GM21723 (cell line): ENCODE results near the gene HILPDA.
"Not testable (repeated sequence)": the region's sequence is repeated elsewhere in the genome, so short reads cannot be mapped to it uniquely, and the experiment has no call there.

Experiments
- ATAC-seq: cut with Tn5 transposase; IDR thresholded peaks from one replicate; pipeline ENCODE4 v1.9.1; 2021; ENCODE audit warnings: mild to moderate bottlenecking, moderate library complexity; ENCODE audit not compliant: unreplicated experiment

The HILPDA gene

DNA sequence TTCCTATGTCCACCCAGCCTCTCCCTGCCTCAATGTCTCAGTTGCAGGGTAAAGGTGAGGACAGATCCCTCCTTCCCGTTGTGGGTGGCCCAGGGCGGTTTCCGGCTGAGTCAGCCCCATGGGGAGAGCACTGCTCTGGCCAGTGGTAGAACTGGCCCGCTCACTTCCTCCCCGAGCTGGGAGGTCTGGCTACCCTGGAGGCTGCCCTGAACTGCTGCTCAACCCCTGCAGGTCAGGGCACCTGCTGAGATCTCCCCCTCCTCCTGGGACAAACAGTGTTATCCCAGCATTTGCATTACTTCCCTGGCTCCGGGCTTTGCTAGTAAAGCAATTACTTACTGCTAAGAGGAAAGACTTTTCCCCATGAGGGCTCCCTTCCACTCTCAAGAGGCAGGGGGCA, 24.5 kb upstream of the HILPDA start:
- no peak for ATAC-seq

DNA sequence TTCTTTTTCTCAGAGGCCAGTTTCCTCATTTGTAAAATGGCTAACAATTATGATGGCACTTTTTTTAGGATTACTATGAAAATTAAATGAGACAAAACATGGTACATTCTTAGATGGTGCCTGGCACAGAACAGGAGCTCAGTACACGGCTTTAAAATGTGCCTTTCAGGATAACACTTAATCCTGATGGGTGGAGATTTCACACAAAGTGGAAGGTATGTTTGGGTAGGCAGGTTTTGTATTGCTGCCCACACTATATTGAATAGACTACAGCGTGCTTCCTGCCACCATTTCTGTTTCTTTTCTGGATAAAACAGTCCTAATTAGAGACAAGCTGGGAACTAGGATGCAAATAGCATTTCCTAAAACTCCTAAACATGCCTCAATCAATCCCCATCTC, 23.9 kb upstream of the HILPDA start:
- no peak for ATAC-seq

DNA sequence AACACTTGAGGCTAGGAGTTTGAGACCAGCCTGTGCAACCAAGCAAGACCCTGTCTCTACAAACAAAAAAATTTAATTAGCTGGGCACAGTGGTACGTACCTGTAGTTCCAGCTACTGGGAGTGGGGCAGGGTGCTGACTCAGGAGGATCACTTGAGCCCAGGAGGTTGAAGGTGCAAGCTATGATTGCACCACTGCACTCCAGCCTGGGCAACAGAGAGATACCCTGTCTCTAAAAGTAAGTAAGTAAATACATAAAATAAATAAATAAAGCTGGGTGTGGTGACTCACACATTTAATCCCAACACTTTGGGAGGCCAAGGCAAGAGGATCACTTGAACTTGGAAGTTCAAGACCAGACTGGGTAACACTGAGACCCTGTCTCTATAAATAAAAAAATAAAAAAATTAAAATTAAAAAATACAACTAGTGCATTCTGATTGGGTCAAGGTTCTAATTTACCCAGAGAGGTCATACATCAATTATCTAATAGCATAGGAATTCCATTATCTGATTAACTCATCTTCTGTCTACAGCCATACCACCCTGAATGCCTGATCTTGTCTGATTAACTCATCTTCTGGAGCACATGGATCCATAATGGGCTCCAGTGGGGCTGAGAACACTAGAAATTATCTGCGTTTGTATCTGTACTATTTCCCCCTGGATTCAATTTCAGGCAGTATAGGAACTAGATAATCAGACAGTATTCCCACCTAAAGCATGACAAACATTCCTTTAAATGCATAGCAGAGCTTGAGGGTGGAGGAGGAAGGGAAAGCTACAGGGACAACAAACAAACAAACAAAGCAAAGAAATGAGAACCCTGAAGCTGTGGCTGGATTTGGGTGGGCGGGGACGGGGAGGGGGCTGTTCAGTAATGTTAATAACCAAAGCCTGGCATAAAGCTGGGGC, 21.0 kb upstream of the HILPDA start:
- ATAC-seq, result no peak

DNA sequence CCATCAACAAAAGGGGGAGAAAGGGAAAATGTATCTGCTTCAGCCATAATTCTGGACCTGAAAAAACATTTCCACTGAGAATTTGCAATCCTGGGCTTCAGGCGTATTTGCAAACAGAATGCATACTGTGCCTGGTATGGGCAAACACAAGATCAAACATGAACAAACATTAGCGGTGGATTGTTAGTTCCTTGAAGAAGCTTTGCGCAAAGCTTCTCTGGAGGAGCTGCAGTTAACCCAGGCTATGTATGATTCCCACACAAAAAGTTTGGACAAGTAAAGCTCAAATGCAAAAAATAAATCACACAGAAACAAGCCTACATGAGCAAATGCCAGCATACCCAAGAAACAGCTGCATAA, 20.4 kb upstream of the HILPDA start:
- ATAC-seq, result no peak

- ATAC-seq, result peak; percentile 81
Observed at GRCh38 chr7:128437426-128438332, 18.0 kb upstream of the HILPDA start.

- no peak for ATAC-seq
Observed at GRCh38 chr7:128442356-128442755, 13.3 kb upstream of the HILPDA start.

DNA sequence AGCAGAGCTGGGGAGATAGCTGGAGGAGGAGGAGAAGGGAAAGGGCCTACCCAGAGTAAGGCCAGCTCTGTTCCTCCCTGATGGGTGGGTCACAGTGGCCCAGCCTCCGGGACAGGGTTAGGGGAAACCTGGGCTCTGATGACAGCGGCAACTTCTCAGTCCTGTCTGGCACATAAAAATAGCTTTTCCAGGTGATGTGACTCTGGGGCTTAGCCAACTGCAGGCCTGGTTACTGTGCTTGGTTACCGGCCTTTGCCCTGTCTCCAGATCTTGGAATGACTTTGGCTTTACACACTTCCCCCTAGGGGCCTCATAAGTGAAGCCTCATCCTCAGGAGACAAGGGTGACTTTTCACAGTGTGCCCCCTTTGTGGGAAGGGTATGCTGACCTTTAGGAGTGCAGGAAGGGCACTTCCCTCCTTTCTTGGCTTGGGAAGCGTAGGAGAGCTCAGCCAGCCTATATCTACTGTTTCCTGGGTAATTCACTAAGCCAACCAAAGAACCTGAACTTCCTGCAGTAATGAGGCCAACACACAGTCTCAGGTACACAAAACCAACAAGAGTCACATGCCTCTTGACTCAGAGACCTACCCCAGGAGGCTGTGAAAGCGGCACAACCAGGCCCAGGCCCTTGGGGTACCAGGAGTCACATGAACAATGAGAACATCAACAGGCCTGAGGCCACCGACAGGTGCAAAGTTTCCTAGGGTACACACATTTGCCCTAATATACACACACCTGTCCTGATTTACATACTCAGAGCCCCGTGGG, 11.7 kb upstream of the HILPDA start:
- no peak for ATAC-seq

- ATAC-seq, result no peak
Observed at GRCh38 chr7:128446306-128446705, 9.4 kb upstream of the HILPDA start.

GRCh38 chr7:128447941-128448564, 7.6 kb upstream of the HILPDA start:
- no peak for ATAC-seq

- no peak for ATAC-seq
Observed at GRCh38 chr7:128448751-128449302, 6.9 kb upstream of the HILPDA start.

- no peak for ATAC-seq
Observed at GRCh38 chr7:128450409-128450808, 5.3 kb upstream of the HILPDA start.

DNA sequence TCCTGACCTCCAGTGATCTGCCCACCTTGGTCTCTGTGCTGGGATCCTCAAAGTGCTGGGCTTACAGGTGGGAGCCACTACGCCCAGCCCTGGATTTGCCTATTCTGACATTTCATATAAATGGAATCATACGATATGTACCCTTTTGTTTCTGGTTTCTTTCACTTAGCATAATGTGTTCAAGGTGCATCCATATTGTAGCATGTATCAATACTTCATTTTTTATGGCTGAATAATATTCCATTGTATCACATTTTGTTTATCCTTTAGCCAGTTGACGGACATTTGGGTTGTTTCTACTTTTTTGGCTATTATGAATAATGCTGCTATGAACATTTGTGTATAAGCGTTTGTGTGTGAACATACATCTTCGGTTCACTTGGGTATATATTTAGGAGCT, 4.8 kb upstream of the HILPDA start:
- no peak for ATAC-seq

DNA sequence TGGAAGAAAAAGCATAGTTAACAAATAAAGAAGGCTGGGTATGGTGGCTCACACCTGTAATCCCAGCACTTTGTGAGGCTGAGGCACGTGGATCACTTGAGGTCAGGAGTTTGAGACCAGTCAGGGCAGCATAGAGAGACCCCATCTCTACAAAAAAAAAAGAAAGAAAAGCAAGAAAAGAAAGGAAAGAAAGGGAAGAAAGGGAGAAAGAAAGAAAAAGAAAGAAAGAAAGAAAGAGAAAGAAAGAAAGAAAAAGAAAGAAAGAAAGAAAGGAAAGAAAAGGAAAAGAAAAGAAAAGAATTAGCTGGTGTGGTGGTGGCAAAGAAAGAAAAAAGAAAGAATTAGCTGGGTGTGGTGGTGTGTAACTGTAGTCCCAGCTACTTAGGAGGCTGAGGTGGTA, 3.1 kb upstream of the HILPDA start:
- no peak for ATAC-seq

GRCh38 chr7:128453836-128454804, 1.6 kb upstream of the HILPDA start:
- no peak for ATAC-seq

GRCh38 chr7:128454808-128455542, 703 bp upstream of the HILPDA start:
- ATAC-seq, result no peak

- ATAC-seq, result no peak
Observed at GRCh38 chr7:128456255-128456725, 612 bp downstream of the HILPDA start.

GRCh38 chr7:128457385-128457784, 1.7 kb downstream of the HILPDA start:
- ATAC-seq, result not testable (repeated sequence)

GRCh38 chr7:128458956-128459355, 3.3 kb downstream of the HILPDA start:
- peak; percentile 17 for ATAC-seq
